OCI-LY7 (cell line): Measurements from ENCODE around the gene HDAC9.

Experiments used
- EZH2phosphoT487 ChIP-seq: fragments of 200-600 bp; sonication (generic); IDR thresholded peaks from 2 replicates; pipeline ENCODE4 v1.6.1; 2018; ENCODE audit warnings: low read depth, borderline replicate concordance, mild to moderate bottlenecking, mixed run types, antibody characterized with exemption, low read length, moderate library complexity, mixed read lengths
- TF ChIP-seq, protein P1 (sequence below): fragments of 200-600 bp; sonication (generic); conservative IDR thresholded peaks from 2 replicates; pipeline ENCODE4 v1.5.1; 2014; ENCODE audit warnings: mild to moderate bottlenecking, antibody characterized with exemption, low read length, moderate library complexity, mixed read lengths

- TF ChIP-seq, protein P1, sequence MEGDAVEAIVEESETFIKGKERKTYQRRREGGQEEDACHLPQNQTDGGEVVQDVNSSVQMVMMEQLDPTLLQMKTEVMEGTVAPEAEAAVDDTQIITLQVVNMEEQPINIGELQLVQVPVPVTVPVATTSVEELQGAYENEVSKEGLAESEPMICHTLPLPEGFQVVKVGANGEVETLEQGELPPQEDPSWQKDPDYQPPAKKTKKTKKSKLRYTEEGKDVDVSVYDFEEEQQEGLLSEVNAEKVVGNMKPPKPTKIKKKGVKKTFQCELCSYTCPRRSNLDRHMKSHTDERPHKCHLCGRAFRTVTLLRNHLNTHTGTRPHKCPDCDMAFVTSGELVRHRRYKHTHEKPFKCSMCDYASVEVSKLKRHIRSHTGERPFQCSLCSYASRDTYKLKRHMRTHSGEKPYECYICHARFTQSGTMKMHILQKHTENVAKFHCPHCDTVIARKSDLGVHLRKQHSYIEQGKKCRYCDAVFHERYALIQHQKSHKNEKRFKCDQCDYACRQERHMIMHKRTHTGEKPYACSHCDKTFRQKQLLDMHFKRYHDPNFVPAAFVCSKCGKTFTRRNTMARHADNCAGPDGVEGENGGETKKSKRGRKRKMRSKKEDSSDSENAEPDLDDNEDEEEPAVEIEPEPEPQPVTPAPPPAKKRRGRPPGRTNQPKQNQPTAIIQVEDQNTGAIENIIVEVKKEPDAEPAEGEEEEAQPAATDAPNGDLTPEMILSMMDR: no peak
- TF ChIP-seq EZH2phosphoT487: no peak
These were observed 519.5 kb downstream of the HDAC9 start for GRCh38 chr7:19015098-19015497.
